ENCODE data around the gene RAB3C. TPM values are rescaled to one million over a fixed set of nuclear protein-coding genes. Genes with fewer than 3 reads are reported as not detected.

Gene RAB3C
- total RNA-seq, 1 donor from 2014 or later = 3.0 TPM

DNA sequence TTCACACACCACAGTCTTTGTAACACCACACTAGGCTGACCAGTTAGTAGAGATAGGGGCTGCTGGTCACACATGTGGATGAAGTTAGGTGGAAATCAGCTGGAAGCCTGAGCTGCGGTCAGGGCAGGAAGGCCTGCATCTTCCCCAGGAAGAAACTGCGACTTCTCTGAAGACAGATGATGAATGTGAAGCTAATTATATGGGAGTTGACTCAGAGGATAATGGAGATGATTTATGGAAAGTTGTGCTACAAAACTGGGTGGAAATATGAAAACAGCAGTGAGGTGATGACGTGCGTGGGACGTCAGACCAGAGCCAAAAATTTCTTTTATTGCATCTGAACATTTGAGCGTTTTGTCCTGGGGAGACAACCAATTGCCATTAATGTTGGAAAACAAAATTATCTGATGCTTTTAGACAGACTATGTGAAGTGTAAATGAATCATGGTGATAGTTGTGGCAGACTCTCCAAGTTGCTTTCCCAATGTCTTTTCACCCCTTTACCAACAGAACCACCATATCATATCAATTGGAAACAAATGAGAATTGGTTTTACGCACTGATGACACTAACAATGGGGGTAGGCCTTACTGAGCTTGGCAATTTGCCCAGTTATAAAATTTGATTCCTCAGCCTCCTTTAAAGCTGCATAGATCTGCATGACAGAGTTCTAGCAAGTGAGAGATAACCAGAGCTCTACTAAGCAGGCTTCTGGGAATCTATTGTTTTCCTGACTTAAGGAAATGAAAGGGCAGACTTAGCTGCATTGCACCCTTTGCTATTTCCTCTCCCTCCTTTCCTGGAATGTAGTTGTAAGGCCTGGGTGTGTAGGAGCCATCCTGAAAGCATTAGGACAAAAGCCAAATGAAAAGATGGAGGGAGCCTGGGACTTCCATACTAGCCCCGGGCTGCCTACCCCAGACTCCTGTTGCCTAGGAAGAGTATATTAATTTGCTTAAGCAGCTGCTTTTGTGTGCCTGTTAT lies 84.0 kb downstream of the RAB3C start:
- intact Hi-C loops (cut with DNase I) = no loop called here
- Histone ChIP-seq H3K4me3 (no peak overlapping the region), H3K27me3 (no peaks in the 10 kb centered on the region), H3K36me3 (no peaks in the 10 kb centered on the region), H3K9me3 (no peaks in the 10 kb centered on the region), H3K4me1 (no peaks in the 10 kb centered on the region), H3K27ac (no peak overlapping the region)
- DNase-seq (ENCODE audit: low spot score in 2 of 2) = no peak
- no peak for TF ChIP-seq CTCF (IDR thresholded peaks at IDR 0.05)

DNA sequence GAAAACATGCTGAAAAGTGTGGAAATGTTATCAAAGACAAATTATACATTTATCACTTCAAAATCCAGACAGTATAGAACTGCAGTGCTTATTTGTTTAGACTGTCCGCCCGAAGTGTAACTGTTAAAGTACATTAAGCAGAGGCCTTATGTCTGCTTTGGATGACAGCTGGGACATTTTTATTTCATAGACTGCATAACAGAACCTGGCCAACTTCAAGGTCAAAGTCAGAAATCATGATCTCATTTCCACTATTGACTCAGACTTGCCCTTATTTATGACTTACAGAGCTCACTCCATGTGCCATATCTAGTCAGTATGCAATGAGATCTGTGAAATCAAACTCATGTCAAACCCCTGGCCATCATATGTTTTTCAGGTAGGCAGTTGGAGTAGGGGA lies 87.7 kb downstream of the RAB3C start:
- Histone ChIP-seq H3K27me3 (no peaks in the 10 kb centered on the region), H3K4me3 (no peak overlapping the region), H3K9me3 (no peaks in the 10 kb centered on the region), H3K36me3 (no peaks in the 10 kb centered on the region), H3K4me1 (no peaks in the 10 kb centered on the region), H3K27ac (no peak overlapping the region)
- intact Hi-C loops (cut with DNase I) = no loop called here
- no peak for TF ChIP-seq CTCF (IDR thresholded peaks at IDR 0.05)
- DNase-seq (ENCODE audit: low spot score in 2 of 2) = no peak

GRCh38 chr5:58671155-58671554 lies 88.3 kb downstream of the RAB3C start:
- intact Hi-C loops (cut with DNase I) = no loop called here
- Histone ChIP-seq H3K36me3 (no peaks in the 10 kb centered on the region), H3K27ac (no peak overlapping the region), H3K4me1 (no peaks in the 10 kb centered on the region), H3K4me3 (no peak overlapping the region), H3K9me3 (no peaks in the 10 kb centered on the region), H3K27me3 (no peaks in the 10 kb centered on the region)
- no peak for TF ChIP-seq CTCF (IDR thresholded peaks at IDR 0.05)
- DNase-seq (ENCODE audit: low spot score in 2 of 2) = no peak

GRCh38 chr5:58672521-58672920 lies 89.6 kb downstream of the RAB3C start:
- H3K4me1 ChIP-seq = no peaks in the 10 kb centered on the region
- H3K27me3 ChIP-seq = no peaks in the 10 kb centered on the region
- H3K36me3 ChIP-seq = no peaks in the 10 kb centered on the region
- intact Hi-C loops (cut with DNase I) = no loop called here
- DNase-seq (ENCODE audit: low spot score in 2 of 2) = no peak
- H3K4me3 ChIP-seq = no peak overlapping the region
- no peak overlapping the region for H3K27ac ChIP-seq
- no peak for TF ChIP-seq CTCF (IDR thresholded peaks at IDR 0.05)
- H3K9me3 ChIP-seq = no peaks in the 10 kb centered on the region

- no peak for DNase-seq (ENCODE audit: low spot score in 2 of 2)
- Histone ChIP-seq H3K27ac (no peak overlapping the region), H3K9me3 (no peaks in the 10 kb centered on the region), H3K27me3 (no peaks in the 10 kb centered on the region), H3K4me1 (no peaks in the 10 kb centered on the region), H3K36me3 (no peaks in the 10 kb centered on the region), H3K4me3 (no peak overlapping the region)
- intact Hi-C loops (cut with DNase I) = no loop called here
- no peak for TF ChIP-seq CTCF (IDR thresholded peaks at IDR 0.05)
These were observed 91.2 kb downstream of the RAB3C start for GRCh38 chr5:58674070-58674469.
